SW 1271 (cell line): ENCODE data around the gene FCMR.

Experiments used
- DNase-seq, 2 experiments: peaks; one replicate each; lab custom pipeline; 2025; lab: John Stamatoyannopoulos, UW

The FCMR gene, protein sequence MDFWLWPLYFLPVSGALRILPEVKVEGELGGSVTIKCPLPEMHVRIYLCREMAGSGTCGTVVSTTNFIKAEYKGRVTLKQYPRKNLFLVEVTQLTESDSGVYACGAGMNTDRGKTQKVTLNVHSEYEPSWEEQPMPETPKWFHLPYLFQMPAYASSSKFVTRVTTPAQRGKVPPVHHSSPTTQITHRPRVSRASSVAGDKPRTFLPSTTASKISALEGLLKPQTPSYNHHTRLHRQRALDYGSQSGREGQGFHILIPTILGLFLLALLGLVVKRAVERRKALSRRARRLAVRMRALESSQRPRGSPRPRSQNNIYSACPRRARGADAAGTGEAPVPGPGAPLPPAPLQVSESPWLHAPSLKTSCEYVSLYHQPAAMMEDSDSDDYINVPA

DNA sequence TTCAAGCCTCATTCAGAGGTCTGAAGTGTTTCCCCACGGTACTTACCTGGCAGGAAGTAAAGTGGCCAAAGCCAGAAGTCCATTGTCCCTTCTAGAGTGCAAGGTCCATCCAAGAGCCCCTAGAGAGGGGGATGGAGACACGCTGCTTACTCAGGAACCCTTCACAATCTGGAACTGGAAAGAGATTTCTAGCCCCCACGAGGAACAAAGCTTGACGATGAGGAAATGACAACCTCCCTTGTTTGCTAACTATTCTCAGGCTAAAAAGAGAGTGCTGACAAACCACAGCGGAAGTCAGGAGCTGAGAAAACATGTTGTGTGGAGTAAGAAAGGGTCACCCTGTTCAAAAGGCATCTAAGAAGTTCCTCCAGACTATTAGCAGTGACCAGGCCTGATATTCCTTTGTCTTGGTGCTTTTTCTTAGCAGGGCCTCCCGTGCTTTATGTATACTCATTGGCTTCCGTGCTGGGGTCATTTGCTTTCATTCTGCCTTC, at the start of gene FCMR:
Gene FCMR, minus strand, starts transcription at position 170 of the 494 bp plus-strand sequence. Its CDS starts 87 bp downstream, at position 83.
- no peak for DNase-seq

DNA sequence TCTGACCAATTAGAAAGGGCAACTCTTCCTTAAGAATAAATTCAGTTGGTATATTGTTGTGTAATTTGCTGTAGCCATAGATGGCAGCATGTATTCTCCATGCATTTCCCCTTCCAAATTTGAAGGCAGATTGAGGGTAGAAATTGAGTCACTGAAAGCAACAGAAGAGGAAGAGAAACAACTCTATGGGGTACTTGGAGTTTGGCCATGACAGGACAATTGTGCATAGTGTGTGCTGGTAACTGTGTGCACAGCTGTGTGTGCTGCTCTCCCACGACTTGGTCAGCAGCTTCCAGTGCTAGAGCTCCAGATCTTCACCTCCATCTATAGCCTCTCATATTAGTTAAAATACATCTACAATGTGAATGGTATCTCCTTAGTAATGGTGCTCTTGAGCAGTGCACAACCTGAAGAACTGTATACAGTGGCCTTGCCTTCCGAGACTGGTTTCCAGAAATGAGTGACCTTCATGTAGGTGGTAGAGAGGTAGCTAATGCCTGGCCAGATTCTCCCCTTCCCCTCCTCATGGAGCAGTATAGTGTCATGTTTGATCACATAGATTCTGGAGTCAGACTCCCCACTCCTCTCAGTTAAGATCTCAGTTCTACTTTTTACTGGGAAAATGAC, 49.4 kb upstream of the FCMR start:
- no peak for DNase-seq

DNA sequence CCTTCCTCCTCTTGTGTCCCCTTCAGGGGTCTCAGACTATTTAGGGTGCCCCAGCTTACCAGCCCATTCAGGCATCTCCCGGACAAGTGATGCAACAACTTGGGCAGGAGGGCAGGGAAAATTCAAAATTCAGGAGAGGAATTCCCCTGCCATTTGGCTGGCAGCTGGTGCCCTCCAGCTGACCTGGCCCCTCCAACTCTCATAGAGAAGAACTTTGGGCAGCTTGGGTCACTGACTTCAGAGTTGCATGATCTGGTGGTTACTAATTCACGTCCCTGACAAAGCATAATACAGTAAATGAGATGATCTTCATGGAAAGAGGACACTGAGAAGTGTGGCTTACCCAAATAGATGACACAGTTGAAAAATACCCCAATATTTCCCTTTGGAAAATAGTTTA, 48.7 kb upstream of the FCMR start, which contains the start of gene FCAMR:
Gene FCAMR, minus strand, starts transcription at position 15 of the 400 bp plus-strand sequence. CDS start 335 bp downstream, outside the sequence.
- no peak for DNase-seq

DNA sequence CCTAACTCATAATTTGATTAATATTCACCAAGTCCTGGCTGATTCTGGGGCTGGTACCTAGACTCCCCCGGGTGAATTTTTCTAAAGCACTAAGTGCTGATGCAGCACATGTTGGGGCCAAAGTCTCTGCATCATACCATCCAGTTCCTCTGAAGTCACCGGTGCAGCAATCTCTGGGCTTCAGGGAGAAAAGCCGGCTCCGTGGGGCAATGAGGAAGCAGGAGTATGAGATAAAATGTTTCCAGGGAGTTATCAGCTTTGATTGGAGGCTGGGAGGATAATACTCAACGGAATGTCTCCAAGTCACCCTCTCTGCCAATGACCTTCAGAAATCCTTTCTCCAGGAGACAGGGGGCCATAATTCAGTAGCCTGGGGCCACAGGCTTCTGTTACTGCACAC, 47.3 kb upstream of the FCMR start:
- no peak for DNase-seq

DNA sequence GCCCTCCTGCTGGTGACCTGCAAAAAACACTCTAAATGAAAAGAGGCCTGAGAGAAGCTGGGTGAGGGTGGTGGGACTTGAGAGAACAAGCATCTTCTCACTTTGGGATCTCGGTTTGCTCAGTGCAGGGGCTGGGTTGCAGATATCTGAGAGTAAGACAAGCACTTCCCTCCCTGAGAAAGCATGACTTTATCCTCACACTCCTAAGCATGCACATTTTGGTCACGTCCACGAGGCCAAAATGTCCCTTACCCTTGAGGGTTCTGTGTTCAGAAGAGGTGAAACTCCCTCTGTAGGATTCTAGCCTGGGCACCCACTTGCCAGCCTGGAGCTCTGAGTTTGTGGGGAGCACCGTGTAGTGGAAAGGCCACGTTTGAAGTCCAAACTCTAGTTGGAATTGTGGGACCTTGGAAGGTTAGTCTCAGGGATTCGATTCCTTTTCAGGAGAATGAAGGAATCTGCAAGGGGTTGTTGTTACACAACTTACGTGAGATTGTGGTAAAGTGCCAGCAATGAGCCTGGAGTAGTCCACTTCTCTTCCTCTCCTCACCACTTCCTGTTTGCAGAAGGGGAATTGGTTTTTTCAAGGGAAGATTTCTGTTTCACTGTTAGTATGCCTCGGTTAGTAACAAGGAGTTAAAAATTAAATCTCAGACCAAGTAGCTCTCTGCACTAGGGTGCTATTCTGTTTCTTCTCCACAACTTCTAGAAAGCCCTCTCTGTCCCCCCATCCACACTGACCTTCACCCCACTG, 45.5 kb upstream of the FCMR start:
- no peak for DNase-seq

DNA sequence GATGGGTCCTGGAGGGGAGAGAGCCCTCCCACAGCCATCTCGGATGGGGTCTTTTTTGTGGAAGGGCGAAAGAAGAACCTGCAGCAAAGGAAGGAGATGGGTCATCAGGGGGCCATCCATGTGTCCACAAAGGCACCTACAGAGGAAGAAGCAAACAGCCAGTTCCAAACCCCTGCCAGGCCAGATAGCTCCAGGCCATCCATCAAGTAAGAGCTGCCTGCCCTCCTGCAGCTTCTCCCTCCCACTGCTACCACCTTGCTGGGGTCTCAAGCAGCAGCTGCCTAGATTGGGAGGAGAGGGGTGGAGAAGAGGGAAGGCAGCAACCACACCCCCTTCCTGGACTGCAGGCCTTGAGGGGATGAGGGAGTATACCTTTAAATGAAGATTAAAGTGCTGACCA, 44.0 kb upstream of the FCMR start:
- no peak for DNase-seq

DNA sequence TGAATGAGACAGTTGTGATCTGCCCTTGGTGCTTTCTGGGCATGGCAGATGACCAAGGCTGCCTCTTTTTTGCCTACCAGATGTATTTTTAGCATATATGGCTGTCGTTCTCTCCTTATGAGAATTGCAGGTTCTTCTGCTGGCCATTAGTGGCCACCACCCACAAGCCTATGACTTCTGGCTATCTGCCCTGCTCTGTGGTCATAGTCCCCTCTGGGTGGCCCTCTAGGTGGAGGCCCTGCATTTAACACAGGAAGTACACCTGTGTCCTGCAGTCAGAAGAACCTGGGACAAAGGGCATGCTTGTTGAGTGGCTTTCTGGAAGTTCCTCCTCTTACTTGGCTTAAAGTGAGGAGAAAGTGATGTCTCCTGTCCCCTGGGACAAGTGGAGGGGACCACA, 42.0 kb upstream of the FCMR start:
- DNase-seq, result no peak

DNA sequence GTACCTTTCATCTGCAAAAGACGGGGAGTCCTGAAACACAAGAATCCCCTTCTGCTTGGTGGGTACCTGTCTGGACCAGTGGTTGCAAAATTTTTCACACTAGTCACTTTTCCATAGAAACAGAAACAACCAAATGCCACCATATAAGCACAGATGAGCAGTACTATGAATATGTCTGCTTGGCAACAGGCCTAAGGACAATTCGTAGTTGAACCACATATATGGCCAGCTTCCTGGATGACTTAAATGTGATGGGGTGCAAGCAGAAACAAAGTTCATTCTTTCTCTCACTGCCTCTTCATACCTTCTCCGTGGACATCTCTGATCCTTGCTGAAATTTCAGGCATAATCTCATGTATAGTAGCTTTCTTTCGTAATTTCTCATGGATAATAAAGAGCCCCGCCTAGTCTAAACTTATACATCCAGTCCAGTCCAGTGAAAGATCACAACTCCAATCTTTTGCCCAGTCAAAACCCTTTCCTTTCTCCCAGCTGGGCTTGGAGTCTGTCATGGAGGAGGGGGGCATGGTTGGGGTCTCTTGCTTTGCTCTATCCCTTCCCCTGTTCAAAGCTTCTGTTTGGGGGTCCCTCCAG, 41.5 kb upstream of the FCMR start:
- no peak for DNase-seq

DNA sequence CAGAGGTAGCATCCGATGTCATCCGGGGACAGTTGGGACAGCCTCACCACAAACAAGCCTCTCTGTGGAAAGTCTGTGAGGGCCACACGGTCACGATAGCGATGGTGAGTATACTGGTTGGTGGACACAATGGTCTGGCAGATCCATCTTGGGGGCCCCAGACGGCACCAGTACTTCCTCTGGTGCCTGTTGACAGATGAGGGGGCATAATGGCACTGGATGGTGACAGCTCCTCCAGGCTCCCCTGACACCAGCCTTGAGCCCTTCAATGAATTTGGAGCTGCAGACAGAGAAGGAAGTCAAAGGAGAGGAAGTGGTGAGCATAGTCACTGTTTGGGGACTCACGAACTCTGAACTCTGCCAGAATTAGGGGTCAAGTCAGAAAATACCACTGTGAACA, 40.5 kb upstream of the FCMR start:
- DNase-seq, result no peak

DNA sequence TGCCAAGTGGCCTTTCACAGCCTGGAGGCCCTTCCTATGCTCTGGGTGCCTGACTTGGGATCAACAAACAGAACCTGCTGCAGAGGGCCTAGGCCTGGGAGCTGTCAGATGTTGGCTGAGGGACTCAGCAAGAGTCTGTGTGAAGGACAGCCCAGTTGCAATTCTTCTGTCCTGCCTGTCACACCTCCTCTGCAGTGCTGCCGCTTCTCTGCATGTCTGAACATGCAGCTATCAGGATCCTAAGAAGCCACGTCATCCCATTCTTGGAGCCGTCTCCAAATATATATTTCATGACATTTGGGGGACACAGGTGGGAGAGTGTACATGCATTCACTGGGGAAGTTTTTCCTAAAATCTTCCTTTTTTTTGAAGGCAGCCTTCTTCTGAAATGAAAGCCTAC, 39.9 kb upstream of the FCMR start:
- no peak for DNase-seq

DNA sequence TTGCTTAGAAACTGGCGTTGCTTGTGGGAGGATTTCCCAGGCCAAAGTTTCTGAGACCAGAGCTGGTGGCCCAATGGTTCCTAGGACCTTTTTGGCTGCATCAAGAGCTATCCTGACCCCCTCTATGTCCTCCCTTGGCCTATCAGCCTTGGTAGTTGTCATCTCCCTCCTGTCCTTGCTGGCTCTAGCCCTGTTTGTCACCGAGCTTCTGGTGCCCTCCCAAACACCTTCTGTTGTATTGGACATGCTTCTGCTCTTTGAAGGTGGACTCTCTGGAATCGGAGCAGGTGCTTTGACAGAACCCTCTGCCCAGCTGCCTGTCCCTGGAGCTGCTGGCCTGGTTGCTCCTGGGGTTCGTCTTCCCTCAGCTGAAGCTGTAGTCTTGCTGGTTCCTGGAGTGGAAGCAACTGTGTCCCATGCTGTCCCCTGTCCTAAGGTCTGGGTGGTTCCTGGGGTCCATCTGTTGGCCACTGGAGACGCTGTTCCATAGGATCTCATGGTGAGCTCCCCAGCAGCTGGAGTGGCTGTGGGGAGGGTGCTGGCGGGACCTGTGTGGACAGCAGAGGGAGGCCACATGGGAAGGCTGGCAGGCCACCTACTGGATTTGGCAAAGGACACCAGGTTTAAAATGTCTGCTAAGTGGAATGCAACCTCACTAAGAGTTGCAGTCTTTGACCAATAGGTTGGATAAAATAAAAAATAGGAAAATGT, 39.1 kb upstream of the FCMR start:
- DNase-seq, result no peak

DNA sequence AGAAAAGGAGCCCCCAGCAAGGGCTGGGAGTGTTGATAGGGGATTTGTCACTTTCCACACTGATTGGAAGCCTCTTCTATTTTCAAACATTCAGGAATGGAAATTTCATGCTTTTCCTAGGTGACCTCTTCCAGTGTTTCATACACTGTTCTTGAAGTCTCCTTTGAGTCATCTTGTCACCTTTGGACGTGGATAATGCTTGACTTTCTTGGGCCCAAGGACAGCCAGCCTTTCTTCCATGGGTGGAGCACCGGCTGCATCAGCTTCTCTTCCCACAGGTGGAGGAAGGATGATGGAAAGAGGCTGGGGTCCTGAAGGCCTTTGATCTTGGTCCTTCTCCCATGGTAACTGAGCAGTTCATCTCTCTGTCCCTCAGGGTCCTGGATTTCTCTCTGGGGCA, 36.4 kb upstream of the FCMR start:
- DNase-seq, result no peak

DNA sequence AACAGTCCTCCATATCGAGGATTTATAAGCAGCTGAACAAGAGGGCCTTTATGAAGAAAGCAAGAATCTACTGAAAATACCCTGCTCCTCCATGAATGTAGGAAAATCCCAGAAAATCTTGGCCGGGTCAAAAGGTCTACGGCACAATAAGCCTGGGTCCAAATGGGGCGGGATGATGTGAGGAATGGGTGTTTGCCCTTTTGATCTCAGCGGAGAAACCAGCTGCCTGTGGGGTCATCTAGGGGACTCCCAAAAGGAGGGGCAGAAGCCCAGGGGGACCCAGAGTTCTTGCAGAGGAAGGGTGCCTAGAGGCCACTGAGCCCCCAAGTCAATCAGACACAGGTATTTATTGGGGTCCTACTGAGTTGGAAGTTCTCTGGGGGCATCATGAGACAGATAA, 35.9 kb upstream of the FCMR start:
- DNase-seq, result no peak

DNA sequence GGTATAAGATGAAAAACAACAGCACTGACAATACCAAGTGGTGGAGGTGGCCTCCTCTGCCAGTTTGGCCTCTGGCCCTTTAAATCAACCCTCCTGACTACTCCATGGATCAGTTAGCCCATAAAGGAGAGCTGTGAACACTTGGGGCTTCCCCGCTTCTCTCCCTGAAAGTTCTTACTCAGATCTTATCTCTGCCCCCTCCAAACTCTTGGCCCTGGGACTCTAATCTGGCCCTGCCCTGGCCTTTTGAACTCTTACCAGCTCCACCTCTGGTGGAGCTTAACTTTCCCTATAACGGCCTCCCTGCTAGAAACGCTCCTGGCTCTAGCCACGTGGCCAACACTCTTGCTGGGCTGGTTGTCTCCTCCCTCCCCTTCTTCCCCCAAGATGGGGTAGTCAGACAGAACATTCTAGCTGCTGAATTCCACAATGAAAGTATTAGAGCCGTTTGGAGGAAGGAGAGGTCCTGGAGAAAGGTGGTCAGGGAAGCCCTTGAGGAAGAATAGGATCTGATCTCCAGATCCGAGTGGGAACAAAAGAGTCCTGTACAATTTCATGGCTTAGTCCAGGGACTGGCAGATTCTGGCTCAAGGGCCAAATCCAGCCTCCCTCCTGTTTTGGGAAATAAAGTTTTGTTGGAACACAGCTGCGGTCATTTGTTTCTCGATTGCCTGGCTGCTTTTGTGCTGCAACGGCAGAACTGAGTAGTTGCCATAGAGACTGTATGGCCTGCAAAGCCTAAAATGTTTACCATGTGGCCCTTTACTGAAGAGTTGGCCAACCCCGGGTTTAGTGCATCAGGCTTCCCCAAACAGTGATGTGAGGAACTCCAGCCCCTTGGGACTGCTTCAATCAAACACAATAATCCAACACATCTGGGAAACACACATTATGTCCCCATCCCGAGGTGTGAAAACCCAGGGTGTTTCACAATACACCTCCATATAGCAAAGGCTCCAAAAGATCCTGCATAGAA, 34.0 kb upstream of the FCMR start:
- no peak for DNase-seq

DNA sequence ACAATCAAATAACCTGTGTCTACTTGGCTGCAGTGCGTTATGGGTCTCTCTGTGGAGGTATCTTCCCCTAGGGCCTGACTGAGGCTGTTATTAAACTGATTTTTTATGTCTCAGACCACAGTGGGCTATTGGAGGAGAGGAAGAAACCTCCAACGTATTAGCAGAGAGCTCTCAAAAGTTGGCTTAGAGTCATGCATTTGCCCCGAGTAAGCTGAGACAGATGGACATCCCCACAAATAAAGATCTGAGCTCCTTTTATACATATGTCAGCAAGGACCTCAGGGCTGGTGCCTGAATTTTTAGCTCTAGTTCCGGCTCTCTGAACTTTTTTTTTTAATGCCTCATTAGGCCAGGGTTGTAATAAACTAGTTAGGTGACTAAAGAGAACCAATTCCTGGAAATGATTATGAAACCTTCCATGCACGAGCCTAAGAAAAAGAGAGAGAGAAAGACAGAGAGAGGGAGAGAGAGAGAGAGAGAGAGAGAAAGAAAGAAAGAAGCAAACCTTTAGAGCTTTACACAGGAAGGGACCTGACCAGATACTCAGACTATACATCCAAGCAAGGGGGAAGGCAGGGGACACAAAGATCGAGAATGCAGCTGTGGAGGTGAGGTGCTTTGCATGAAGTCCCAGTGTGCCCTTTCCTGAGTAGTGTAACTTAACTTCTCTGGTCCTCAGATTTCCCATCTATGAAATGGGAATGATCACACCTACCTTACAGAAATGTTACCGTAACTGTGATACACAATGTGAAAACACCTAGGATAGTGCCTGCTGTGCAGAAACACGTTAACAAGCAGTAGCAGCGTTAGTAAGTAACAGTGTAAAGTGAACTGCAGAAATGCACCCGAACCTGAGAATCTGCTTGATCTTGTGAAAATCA, 33.0 kb upstream of the FCMR start:
- DNase-seq, result no peak

DNA sequence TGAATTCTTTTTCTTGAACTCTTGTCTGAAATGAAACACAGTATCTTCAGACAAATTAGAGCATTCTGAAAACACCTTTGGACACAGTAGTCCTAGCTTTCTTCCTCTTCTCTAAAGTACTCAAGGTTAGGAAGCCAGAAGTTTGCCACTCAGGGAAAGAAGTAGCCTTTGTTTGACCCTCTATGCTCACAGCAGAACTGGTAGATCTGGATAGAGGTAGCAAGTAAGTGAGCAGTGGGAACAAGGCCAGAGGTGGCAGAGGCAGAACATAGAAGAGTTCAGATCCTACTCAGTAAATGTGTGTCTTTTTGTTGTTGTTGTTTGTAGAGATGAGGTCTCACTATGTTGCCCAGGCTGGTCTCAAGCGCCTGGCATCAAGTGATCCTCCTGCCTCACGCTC, 31.9 kb upstream of the FCMR start:
- DNase-seq, result no peak

DNA sequence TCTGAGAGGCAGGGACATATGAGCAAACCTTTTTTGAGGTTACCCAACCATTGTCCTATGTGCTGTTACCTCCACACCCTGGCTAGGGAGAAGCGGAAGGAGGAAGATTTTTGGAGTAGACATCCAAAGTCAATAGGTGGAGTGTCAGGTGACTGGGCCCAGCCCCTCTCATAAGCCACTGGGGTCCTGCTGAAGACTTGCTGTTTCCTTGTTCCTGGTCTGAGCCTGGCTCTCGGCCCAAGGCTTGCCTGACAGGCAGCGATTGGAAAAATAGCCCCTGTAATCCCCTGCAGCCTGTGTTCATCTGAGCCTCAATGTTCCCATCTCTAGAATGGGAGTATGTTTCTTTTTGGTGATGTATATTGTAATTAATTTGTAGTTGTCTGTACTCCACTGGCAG, 31.4 kb upstream of the FCMR start:
- DNase-seq, result no peak

DNA sequence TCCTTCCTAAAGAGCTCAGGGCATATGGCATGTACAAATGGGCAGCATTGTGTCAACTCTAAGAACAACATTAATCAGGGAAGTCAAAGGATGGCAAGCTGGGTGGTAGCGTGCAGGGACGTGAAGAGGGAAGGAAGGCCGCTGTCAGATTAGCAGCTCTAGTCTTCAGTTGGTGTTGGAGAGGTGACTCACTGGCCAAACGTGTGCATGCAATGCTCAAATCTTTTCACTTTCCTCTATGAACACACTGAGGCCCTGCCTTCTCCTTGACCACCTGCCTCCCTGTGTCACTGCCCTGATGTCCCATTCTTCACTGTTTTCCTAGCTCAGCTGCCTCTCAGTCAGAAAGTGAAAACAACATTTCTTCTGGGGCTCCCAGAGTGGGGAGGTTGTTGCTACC, 30.4 kb upstream of the FCMR start:
- no peak for DNase-seq

DNA sequence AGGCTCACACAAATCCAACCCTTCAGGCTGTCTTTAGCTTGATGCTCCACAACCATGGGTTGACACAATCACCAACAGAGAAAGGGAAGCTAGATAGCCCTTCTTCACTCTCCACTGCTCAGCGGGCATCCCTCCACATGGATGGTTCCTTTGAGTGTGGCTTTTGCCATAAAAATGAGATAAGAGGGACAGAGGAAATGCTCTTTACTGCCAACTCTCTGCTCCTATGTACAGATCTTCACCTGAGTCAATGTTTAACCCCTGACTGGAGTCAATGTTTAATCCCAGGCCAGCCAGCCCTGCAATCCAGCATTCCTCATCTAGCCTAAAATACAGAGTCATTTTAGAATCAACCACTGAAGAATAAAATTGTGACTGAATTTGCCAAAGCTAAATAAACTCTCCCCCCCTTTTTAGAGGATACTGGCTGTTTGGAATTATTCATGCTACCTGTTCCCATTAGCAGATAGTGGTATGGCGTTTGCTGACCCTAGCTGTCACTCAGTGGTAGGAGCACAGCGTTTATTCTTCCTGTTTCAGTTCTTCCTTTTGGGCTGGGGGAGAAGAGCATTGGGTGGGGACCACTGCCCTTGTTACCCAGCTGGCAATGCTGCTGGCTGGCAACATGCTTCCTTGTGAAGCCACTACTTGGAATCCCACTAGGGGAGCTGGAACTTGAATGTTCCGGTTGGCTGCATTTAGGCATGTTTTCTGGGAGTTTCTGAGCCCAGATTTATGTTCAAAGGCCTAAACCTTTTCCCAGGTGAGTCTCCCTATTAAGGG, 29.8 kb upstream of the FCMR start:
- DNase-seq, result no peak
